Fibroblast of lung (primary cell): ENCODE data around the gene SH3BP4.

Experiments
- EZH2 ChIP-seq: IDR thresholded peaks from 2 replicates; pipeline ENCODE4 v1.5.1; 2012; ENCODE audit warnings: low read length, control low read depth, mild to moderate bottlenecking; ENCODE audit errors: missing control alignments
- TF ChIP-seq, protein P1 (sequence below), 2 donors: IDR thresholded peaks in 1 of 2; conservative IDR thresholded peaks in 1 of 2; 1 replicate in 1 of 2; 2 replicates in 1 of 2; pipeline ENCODE4 v1.5.1; 2011 to 2012; ENCODE audit warnings: low read length in 2 of 2, control low read depth in 1 of 2, inconsistent platforms in 1 of 2, low read depth in 1 of 2, mild to moderate bottlenecking in 1 of 2

- TF ChIP-seq, protein P1, sequence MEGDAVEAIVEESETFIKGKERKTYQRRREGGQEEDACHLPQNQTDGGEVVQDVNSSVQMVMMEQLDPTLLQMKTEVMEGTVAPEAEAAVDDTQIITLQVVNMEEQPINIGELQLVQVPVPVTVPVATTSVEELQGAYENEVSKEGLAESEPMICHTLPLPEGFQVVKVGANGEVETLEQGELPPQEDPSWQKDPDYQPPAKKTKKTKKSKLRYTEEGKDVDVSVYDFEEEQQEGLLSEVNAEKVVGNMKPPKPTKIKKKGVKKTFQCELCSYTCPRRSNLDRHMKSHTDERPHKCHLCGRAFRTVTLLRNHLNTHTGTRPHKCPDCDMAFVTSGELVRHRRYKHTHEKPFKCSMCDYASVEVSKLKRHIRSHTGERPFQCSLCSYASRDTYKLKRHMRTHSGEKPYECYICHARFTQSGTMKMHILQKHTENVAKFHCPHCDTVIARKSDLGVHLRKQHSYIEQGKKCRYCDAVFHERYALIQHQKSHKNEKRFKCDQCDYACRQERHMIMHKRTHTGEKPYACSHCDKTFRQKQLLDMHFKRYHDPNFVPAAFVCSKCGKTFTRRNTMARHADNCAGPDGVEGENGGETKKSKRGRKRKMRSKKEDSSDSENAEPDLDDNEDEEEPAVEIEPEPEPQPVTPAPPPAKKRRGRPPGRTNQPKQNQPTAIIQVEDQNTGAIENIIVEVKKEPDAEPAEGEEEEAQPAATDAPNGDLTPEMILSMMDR (conservative IDR thresholded peaks at IDR 0.05 in 1 of 2, IDR thresholded peaks at IDR 0.05 in 1 of 2; ENCODE audit: low read depth in 1 of 2, low read length in 2 of 2) = no peak
- TF ChIP-seq EZH2 = no peak
These were observed 6.4 kb upstream of the SH3BP4 start for GRCh38 chr2:234945339-234945873.
